ENCODE measurements around the gene ZCCHC8. TPM values are rescaled to one million over a fixed set of nuclear protein-coding genes. Genes with fewer than 3 reads are reported as not detected.

The ZCCHC8 gene
- total RNA-seq, 1 experiment from 2014 or later, result 30.5 TPM

DNA sequence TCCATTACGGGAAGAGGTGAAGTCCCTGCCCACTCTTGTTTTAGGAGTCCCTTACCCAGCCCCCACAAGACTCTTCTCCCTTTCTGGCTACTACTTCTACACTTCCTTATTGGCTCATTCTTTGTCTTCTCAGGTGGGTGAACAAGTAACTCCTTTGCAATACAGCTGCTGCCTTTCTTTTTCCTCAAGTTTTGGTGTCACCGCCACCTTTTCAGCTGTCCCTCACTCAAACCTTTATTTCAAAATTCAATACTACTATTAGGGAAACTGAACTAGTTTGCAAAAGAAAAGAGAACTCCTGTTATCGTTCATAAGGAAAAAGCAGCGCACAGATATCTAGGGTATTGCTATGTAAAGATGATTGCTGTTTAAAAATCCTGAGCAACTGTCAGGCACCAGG, 19.9 kb upstream of the ZCCHC8 start:
- no peak overlapping the region for H3K9ac ChIP-seq (ENCODE audit: low read length)
- RAD21 ChIA-PET (ENCODE audit: low non-redundant PET in 1 of 2, low total read pairs in 2 of 2, uncharacterized antibody in 2 of 2, unreplicated experiment in 2 of 2), result no interaction called here
- peaks cover 8 to 16% of the 10 kb centered on the region in 2 experiments for H3K4me1 ChIP-seq (ENCODE audit: control insufficient read depth in 1 of 2, insufficient read depth in 2 of 2, low read length in 2 of 2)
- no TSS peak for BruUV-seq (replicated peaks)
- no peak overlapping the region for H3K4me2 ChIP-seq (ENCODE audit: low read length)
- CTCF ChIA-PET, result no interaction called here
- no peak overlapping the region for H2AFZ ChIP-seq (ENCODE audit: low read depth, low read length, poor library complexity, severe bottlenecking)
- DNase-seq (ENCODE audit: low read depth, low spot score) (no peak), ATAC-seq (no peak)
- peaks cover 56% of the 10 kb centered on the region for H4K20me1 ChIP-seq (ENCODE audit: insufficient read depth)
- no peak overlapping the region for H3K4me3 ChIP-seq (replicated peaks in 1 of 2; ENCODE audit: low read depth in 1 of 2, low read length in 2 of 2)
- POLR2A ChIA-PET, result no interaction called here
- no peak overlapping the region for H3K27ac ChIP-seq (ENCODE audit: low read depth, low read length)
- H3K36me3 ChIP-seq (ENCODE audit: control insufficient read depth in 1 of 2, insufficient read depth in 2 of 2, low read length in 2 of 2), result peaks cover 68 to 85% of the 10 kb centered on the region in 2 experiments
- H3K27me3 ChIP-seq (ENCODE audit: insufficient read depth, low read length), result no peaks in the 10 kb centered on the region
- H3K79me2 ChIP-seq (ENCODE audit: insufficient read depth, low read length), result peaks cover 99% of the 10 kb centered on the region
- H3K9me3 ChIP-seq (ENCODE audit: control insufficient read depth in 1 of 2, insufficient read depth in 1 of 2, low read depth in 1 of 2, low read length in 2 of 2), result no peaks in the 10 kb centered on the region
- no peaks in the 10 kb centered on the region for H3K9me2 ChIP-seq (ENCODE audit: insufficient read depth)
- intact Hi-C loops (cut with micrococcal nuclease), result no loop called here
- TF ChIP-seq, protein P1, sequence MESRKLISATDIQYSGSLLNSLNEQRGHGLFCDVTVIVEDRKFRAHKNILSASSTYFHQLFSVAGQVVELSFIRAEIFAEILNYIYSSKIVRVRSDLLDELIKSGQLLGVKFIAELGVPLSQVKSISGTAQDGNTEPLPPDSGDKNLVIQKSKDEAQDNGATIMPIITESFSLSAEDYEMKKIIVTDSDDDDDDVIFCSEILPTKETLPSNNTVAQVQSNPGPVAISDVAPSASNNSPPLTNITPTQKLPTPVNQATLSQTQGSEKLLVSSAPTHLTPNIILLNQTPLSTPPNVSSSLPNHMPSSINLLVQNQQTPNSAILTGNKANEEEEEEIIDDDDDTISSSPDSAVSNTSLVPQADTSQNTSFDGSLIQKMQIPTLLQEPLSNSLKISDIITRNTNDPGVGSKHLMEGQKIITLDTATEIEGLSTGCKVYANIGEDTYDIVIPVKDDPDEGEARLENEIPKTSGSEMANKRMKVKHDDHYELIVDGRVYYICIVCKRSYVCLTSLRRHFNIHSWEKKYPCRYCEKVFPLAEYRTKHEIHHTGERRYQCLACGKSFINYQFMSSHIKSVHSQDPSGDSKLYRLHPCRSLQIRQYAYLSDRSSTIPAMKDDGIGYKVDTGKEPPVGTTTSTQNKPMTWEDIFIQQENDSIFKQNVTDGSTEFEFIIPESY (IDR thresholded peaks at IDR 0.05; ENCODE audit: extremely low read depth, insufficient replicate concordance, low read length), result no peak
- TF ChIP-seq POLR2A (IDR thresholded peaks at IDR 0.05; ENCODE audit: borderline replicate concordance, extremely low read depth, insufficient read depth, insufficient read length), result no peak
- TF ChIP-seq, protein P2, sequence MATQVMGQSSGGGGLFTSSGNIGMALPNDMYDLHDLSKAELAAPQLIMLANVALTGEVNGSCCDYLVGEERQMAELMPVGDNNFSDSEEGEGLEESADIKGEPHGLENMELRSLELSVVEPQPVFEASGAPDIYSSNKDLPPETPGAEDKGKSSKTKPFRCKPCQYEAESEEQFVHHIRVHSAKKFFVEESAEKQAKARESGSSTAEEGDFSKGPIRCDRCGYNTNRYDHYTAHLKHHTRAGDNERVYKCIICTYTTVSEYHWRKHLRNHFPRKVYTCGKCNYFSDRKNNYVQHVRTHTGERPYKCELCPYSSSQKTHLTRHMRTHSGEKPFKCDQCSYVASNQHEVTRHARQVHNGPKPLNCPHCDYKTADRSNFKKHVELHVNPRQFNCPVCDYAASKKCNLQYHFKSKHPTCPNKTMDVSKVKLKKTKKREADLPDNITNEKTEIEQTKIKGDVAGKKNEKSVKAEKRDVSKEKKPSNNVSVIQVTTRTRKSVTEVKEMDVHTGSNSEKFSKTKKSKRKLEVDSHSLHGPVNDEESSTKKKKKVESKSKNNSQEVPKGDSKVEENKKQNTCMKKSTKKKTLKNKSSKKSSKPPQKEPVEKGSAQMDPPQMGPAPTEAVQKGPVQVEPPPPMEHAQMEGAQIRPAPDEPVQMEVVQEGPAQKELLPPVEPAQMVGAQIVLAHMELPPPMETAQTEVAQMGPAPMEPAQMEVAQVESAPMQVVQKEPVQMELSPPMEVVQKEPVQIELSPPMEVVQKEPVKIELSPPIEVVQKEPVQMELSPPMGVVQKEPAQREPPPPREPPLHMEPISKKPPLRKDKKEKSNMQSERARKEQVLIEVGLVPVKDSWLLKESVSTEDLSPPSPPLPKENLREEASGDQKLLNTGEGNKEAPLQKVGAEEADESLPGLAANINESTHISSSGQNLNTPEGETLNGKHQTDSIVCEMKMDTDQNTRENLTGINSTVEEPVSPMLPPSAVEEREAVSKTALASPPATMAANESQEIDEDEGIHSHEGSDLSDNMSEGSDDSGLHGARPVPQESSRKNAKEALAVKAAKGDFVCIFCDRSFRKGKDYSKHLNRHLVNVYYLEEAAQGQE (IDR thresholded peaks at IDR 0.05; ENCODE audit: low read depth), result no peak

Measured in HCT116 (cell line).